RWPE1 (cell line): Measurements from ENCODE around the gene OR2T11.

Experiments used
- CTCF ChIA-PET: fragments of 350-600 bp; sonication (Branson Sonifier 250); formaldehyde crosslinking; extraction: SDS; loops from one replicate; lab custom pipeline; 2021; lab: Yijun Ruan, JAX
- POLR2A ChIA-PET: fragments of 400-600 bp; formaldehyde crosslinking; extraction: SDS; loops from one replicate; lab custom pipeline; 2020; ENCODE audit warnings: antibody characterized with exemption; ENCODE audit not compliant: low non-redundant PET; lab: Yijun Ruan, JAX
- DNase-seq: peaks from one replicate; pipeline ENCODE4 v3.0.0; 2012; ENCODE audit warnings: low spot score
- H3K27ac ChIP-seq: fragments of 450-650 bp; 2 replicates; pipeline ENCODE4 v1.5.1; 2017
- TF ChIP-seq, protein P1 (sequence below): fragments of 450-650 bp; conservative IDR thresholded peaks from 2 replicates; pipeline ENCODE4 v1.5.1; 2017; ENCODE audit warnings: low read depth, mild to moderate bottlenecking

OR2T11 gene

DNA sequence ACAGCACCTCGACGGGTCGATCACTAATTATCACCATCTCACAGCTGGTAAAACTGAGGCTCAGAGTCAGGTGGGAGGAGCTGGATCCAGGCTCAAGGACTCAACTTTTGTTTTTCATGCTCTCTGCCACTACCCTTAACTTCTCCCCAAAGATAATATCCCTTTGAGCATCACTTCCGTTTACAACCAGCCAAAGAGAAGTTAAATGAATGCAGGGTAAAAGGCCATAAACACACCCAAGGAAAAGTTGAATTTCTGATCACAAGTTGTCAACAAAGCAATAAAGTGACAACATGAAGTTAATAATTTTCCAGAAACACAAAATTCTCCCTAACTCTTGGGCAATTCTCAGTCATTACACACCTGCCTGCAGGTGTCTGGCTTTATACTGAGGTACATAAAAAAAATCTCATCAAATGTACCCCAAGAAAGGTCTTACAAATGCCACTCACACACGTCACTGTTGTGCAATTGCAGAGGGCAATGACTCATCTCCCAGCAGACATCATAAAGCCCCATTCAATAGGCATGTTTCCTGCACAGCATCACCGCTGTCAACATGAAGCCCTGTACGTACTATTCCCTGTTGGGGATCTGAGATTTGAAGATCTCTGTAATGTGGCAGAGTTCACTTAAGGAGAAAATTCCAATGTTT, 3.4 kb downstream of the OR2T11 start:
- peak; percentile 6 for DNase-seq
- ChIA-PET CTCF (no interaction called here), POLR2A (no interaction called here)
- H3K27ac ChIP-seq = no peak overlapping the region
- TF ChIP-seq, protein P1, sequence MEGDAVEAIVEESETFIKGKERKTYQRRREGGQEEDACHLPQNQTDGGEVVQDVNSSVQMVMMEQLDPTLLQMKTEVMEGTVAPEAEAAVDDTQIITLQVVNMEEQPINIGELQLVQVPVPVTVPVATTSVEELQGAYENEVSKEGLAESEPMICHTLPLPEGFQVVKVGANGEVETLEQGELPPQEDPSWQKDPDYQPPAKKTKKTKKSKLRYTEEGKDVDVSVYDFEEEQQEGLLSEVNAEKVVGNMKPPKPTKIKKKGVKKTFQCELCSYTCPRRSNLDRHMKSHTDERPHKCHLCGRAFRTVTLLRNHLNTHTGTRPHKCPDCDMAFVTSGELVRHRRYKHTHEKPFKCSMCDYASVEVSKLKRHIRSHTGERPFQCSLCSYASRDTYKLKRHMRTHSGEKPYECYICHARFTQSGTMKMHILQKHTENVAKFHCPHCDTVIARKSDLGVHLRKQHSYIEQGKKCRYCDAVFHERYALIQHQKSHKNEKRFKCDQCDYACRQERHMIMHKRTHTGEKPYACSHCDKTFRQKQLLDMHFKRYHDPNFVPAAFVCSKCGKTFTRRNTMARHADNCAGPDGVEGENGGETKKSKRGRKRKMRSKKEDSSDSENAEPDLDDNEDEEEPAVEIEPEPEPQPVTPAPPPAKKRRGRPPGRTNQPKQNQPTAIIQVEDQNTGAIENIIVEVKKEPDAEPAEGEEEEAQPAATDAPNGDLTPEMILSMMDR = no peak

- DNase-seq = no peak
- no peak overlapping the region for H3K27ac ChIP-seq
- POLR2A ChIA-PET = no interaction called here
- CTCF ChIA-PET = no interaction called here
- TF ChIP-seq, protein P1 = no peak
These were observed 4.3 kb downstream of the OR2T11 start for GRCh38 chr1:248630551-248630950.

DNA sequence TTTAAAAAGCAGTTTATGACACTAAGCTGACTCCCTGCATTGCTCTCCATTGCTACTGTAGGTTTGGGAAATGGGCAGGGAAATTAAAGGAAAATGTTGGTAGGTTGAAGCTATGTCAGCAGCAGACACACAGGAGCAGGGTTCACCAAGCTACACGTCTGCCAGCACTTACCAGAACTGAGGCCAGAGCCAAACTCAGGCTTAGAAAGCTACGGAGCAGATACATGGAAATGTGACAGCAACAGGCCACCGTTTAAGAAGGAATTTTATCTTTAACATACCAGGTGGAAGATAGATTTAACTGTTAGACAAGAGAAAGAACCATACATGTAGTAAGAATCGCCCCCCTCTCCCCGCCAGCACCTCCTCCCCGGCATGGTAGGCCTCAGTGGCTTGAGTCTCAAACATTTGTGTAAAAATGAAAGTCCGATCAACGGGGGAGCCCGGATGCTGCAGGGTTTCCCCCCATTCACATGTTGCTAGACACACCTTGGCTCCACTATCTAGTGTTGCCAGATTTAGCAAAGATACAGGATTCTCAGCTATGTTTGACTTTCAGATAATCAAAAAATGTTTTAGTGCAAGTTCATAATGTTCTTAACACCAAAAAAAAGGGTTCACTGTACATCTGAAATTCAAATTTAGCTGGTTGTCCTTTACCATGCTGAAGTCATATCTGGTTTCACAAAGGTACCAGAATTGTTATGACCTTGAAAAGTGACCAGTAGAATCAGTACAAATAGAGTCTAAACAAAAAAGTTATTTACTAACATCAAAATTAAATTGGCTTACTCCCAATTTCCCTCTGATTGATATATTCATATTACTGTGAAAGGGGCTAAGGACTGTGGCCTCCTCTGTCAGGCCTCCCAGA, 6.7 kb downstream of the OR2T11 start:
- TF ChIP-seq, protein P1 = no peak
- POLR2A ChIA-PET = no interaction called here
- H3K27ac ChIP-seq = no peak overlapping the region
- DNase-seq = no peak
- CTCF ChIA-PET = no interaction called here

DNA sequence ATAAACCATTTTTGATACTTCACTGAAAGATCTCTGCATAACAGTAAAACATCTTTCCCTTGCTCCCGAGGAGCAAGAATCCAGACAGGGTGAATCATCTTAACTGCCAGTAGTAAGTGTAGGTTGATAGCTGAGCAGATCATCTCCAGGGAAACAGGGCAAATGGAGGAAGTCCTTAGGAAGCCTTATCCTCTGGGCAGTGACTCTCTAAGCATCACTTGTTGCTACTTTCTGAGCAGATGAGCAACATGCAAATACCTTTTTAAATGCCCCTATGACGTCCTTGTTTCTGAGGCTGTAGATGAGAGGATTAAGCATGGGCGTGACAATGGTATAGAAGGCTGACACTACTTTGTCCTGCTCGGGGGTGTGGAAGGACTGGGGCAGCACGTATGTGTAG, 8.9 kb downstream of the OR2T11 start:
- ChIA-PET CTCF (no interaction called here), POLR2A (no interaction called here)
- TF ChIP-seq, protein P1 = no peak
- no peak for DNase-seq
- H3K27ac ChIP-seq = no peak overlapping the region

GRCh38 chr1:248625166-248625565, 9.7 kb downstream of the OR2T11 start:
- ChIA-PET CTCF (no interaction called here), POLR2A (no interaction called here)
- TF ChIP-seq, protein P1 = no peak
- DNase-seq = no peak
- no peak overlapping the region for H3K27ac ChIP-seq

DNA sequence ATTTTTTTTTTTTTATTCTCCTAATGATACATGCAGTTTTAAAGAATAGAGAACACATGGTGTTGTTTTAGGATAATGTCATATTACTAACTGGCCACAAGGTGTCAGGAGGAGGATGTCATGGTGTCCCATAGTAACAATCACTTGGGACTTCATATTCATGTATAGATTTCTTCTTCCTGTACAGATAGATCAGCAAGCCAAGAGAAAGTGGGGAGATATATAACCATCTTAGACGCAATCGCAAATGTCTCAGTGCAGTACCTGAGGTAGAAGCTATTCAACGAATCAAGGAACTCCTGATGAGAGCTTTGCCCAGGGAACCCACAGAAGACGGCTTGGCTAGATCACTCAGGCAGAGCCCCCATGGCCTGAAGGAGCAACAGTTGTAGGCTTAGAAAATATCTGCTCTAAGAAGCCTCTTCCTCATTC, 12.3 kb downstream of the OR2T11 start:
- DNase-seq = peak; percentile 28
- ChIA-PET POLR2A (no interaction called here), CTCF (interaction anchor here (1.0 kb wide), 1 partner anchor 13 kb away, joined by 4 read pairs; no protein-coding TSS in a partner anchor)
- no peak overlapping the region for H3K27ac ChIP-seq
- TF ChIP-seq, protein P1 = peak; percentile 51
